H9 (cell line): ENCODE results near the gene SLC9A5. TPM values are rescaled to one million over a fixed set of nuclear protein-coding genes. Genes with fewer than 3 reads are reported as not detected.
A peak's percentile ranks its signal among the peaks of the same experiment; 100 is the strongest.

Source experiments
- DNase-seq: peaks from one replicate; pipeline ENCODE4 v3.0.0-alpha.2; 2017
- H2AFZ ChIP-seq: one replicate; pipeline ENCODE4 v1.6.1; 2013; ENCODE audit warnings: mild to moderate bottlenecking, low read length, control low read depth, moderate library complexity
- H2AK5ac ChIP-seq: 2 replicates; pipeline ENCODE4 v1.6.1; 2013; ENCODE audit warnings: low read length, control low read depth, mixed read lengths; ENCODE audit not compliant: insufficient read length
- H2BK120ac ChIP-seq: one replicate; pipeline ENCODE4 v1.6.1; 2013; ENCODE audit warnings: low read depth, mild to moderate bottlenecking, low read length, control low read depth, inconsistent platforms; ENCODE audit not compliant: poor library complexity, severe bottlenecking
- H2BK12ac ChIP-seq: 2 replicates; pipeline ENCODE4 v1.6.1; 2013; ENCODE audit warnings: low read length, control low read depth, mixed read lengths, low read depth; ENCODE audit not compliant: insufficient read length
- H2BK15ac ChIP-seq: 2 replicates; pipeline ENCODE4 v1.6.1; 2013; ENCODE audit warnings: low read depth, low read length, control low read depth
- H2BK20ac ChIP-seq: one replicate; pipeline ENCODE4 v1.6.1; 2013; ENCODE audit warnings: low read depth, mild to moderate bottlenecking, low read length, control low read depth, inconsistent platforms; ENCODE audit not compliant: poor library complexity, severe bottlenecking
- H2BK5ac ChIP-seq: 2 replicates; pipeline ENCODE4 v1.6.1; 2013; ENCODE audit warnings: low read length, control low read depth, mixed read lengths; ENCODE audit not compliant: insufficient read length
- H3K14ac ChIP-seq: 2 replicates; pipeline ENCODE4 v1.6.1; 2013; ENCODE audit warnings: low read length, control low read depth; ENCODE audit not compliant: insufficient read depth
- H3K18ac ChIP-seq: 2 replicates; pipeline ENCODE4 v1.6.1; 2013; ENCODE audit warnings: low read depth, mild to moderate bottlenecking, mixed read lengths, low read length, control low read depth; ENCODE audit not compliant: insufficient read length
- H3K23ac ChIP-seq: 2 replicates; pipeline ENCODE4 v1.6.1; 2013; ENCODE audit warnings: low read length, control low read depth, mixed read lengths, low read depth; ENCODE audit not compliant: insufficient read length
- H3K23me2 ChIP-seq: 2 replicates; pipeline ENCODE4 v1.6.1; 2013; ENCODE audit warnings: low read depth, mild to moderate bottlenecking, mixed read lengths, low read length, control low read depth; ENCODE audit not compliant: insufficient read length, poor library complexity, severe bottlenecking
- H3K27ac ChIP-seq: 2 replicates; pipeline ENCODE4 v1.5.1; 2013; ENCODE audit warnings: low read length, control low read depth, mixed read lengths, low read depth; ENCODE audit not compliant: insufficient read length
- H3K27me3 ChIP-seq: 2 replicates; pipeline ENCODE4 v1.6.1; 2013; ENCODE audit warnings: low read length, control low read depth, inconsistent platforms; ENCODE audit not compliant: insufficient read depth
- H3K4ac ChIP-seq: 2 replicates; pipeline ENCODE4 v1.6.1; 2013; ENCODE audit warnings: low read depth, mild to moderate bottlenecking, control low read depth, inconsistent platforms, low read length, moderate library complexity
- H3K4me1 ChIP-seq: 2 replicates; pipeline ENCODE4 v1.6.1; 2013; ENCODE audit warnings: low read length, control low read depth, inconsistent platforms; ENCODE audit not compliant: insufficient read depth
- H3K4me2 ChIP-seq: 2 replicates; pipeline ENCODE4 v1.6.1; 2013; ENCODE audit warnings: low read length, control low read depth, mixed read lengths; ENCODE audit not compliant: insufficient read length, insufficient read depth
- H3K56ac ChIP-seq: 2 replicates; pipeline ENCODE4 v1.6.1; 2013; ENCODE audit warnings: low read depth, mild to moderate bottlenecking, mixed read lengths, low read length, control low read depth; ENCODE audit not compliant: insufficient read length
- H3K79me1 ChIP-seq: 2 replicates; pipeline ENCODE4 v1.6.1; 2013; ENCODE audit warnings: low read depth, mild to moderate bottlenecking, moderate library complexity, low read length, control low read depth, inconsistent platforms; ENCODE audit not compliant: insufficient read depth, poor library complexity, severe bottlenecking
- H3K79me2 ChIP-seq: 2 replicates; pipeline ENCODE4 v1.6.1; 2013; ENCODE audit warnings: low read length, control low read depth, inconsistent platforms; ENCODE audit not compliant: insufficient read depth
- H3K9ac ChIP-seq: 2 replicates; pipeline ENCODE4 v1.6.1; 2013; ENCODE audit warnings: low read length, control low read depth, mixed read lengths; ENCODE audit not compliant: insufficient read length; ENCODE audit errors: extremely low read depth
- H3K9me3 ChIP-seq: one replicate; pipeline ENCODE4 v1.6.1; 2013; ENCODE audit warnings: low read depth, low read length, inconsistent platforms; ENCODE audit not compliant: control insufficient read depth
- H3T11ph ChIP-seq: one replicate; pipeline ENCODE4 v1.6.1; 2013; ENCODE audit warnings: mild to moderate bottlenecking, low read length, control low read depth, inconsistent platforms
- H4K20me1 ChIP-seq: one replicate; pipeline ENCODE4 v1.6.1; 2013; ENCODE audit not compliant: control insufficient read depth, insufficient read length, insufficient read depth
- H4K5ac ChIP-seq: 2 replicates; pipeline ENCODE4 v1.6.1; 2013; ENCODE audit warnings: low read depth, mild to moderate bottlenecking, mixed read lengths, low read length, control low read depth; ENCODE audit not compliant: insufficient read length
- H4K8ac ChIP-seq: replicated peaks from 2 replicates; pipeline ENCODE4 v1.6.1; 2013; ENCODE audit warnings: low read length, control low read depth, mixed read lengths, low read depth; ENCODE audit not compliant: insufficient read length
- H4K91ac ChIP-seq: 2 replicates; pipeline ENCODE4 v1.6.1; 2013; ENCODE audit warnings: low read depth, mild to moderate bottlenecking, moderate library complexity, mixed read lengths, low read length, control low read depth; ENCODE audit not compliant: insufficient read length
- H3K27ac Mint-ChIP-seq, 3 experiments: 2 replicates in 2 of 3; 3 replicates in 1 of 3; pipeline ENCODE4 v1.8.0; 2020 to 2021; ENCODE audit warnings: mixed read lengths in 3 of 3, mild to moderate bottlenecking in 1 of 3, moderate library complexity in 1 of 3
- H3K27me3 Mint-ChIP-seq: 2 replicates; pipeline ENCODE4 v1.8.0; 2021; ENCODE audit warnings: low read depth, mild to moderate bottlenecking, moderate library complexity, mixed read lengths
- H3K36me3 Mint-ChIP-seq, 3 experiments: 2 replicates in 2 of 3; 3 replicates in 1 of 3; pipeline ENCODE4 v1.8.0; 2020 to 2021; ENCODE audit warnings: low read depth in 3 of 3, mixed read lengths in 3 of 3; ENCODE audit not compliant: insufficient read depth in 1 of 3
- H3K4me1 Mint-ChIP-seq, 2 experiments: 2 replicates each; pipeline ENCODE4 v1.8.0; 2020; ENCODE audit warnings: mixed read lengths in 2 of 2
- H3K4me3 Mint-ChIP-seq, 2 experiments: 2 replicates in 1 of 2; 3 replicates in 1 of 2; pipeline ENCODE4 v1.8.0; 2020 to 2021; ENCODE audit warnings: mild to moderate bottlenecking in 2 of 2, mixed read lengths in 2 of 2, moderate library complexity in 1 of 2
- H3K9me3 Mint-ChIP-seq, 2 experiments: 2 replicates in 1 of 2; 3 replicates in 1 of 2; pipeline ENCODE4 v1.8.0; 2020; ENCODE audit warnings: mild to moderate bottlenecking in 2 of 2, mixed read lengths in 2 of 2, moderate library complexity in 1 of 2
- CTCF ChIP-seq: fragments of 200-600 bp; sonication (generic); conservative IDR thresholded peaks from 3 replicates; pipeline ENCODE4 v1.8.0; 2021; ENCODE audit warnings: antibody characterized with exemption, mild to moderate bottlenecking
- WGBS: extraction: QIAGEN DNeasy Blood & Tissue Kit; methylation state at CpG from one replicate; pipeline ENCODE4 v1.1.7; 2013; ENCODE audit warnings: missing lambda C conversion rate, low lambda C conversion rate, mixed read lengths; ENCODE audit not compliant: insufficient read length; ENCODE audit errors: extremely low coverage; 5-methylcytosine and 5-hydroxymethylcytosine counted together
- total RNA-seq: library from RNA; stranded (reverse); gene quantifications from 2 replicates; pipeline ENCODE4 v1.2.1, GENCODE V29; 2021

Gene SLC9A5
- total RNA-seq, 1 experiment from 2014 or later: 9.1 TPM

GRCh38 chr16:67240506-67240905, 8.3 kb upstream of the SLC9A5 start:
- no peak overlapping the region for H2BK20ac ChIP-seq
- H3T11ph ChIP-seq: no peak overlapping the region
- no CpG with 5 or more reads among the region's 4 CpGs for WGBS
- no peaks in the 10 kb centered on the region; the same call in 1 of the 2 replicates for H3K79me2 ChIP-seq
- peaks cover 11% of the 10 kb centered on the region; the same call in 1 of the 2 replicates for H3K4me1 ChIP-seq
- H3K27ac ChIP-seq: no peak overlapping the region
- peaks cover 3% of the 10 kb centered on the region for H4K20me1 ChIP-seq
- H3K27me3 ChIP-seq: no peaks in the 10 kb centered on the region
- H3K14ac ChIP-seq: no peak overlapping the region
- H2BK120ac ChIP-seq: no peak overlapping the region
- no peak overlapping the region for H3K9ac ChIP-seq
- no peak overlapping the region for H3K4me2 ChIP-seq
- no peak overlapping the region for H2BK12ac ChIP-seq
- Mint-ChIP-seq H3K27ac (peak overlapping the region in 1 of 3 experiments; percentile 68; a peak in 1 of 7 replicates), H3K4me1 (peaks cover 28 to 29% of the 10 kb centered on the region in 2 experiments), H3K9me3 (no peaks in the 10 kb centered on the region), H3K4me3 (no peak overlapping the region), H3K36me3 (peaks cover 13 to 39% (median 27%) of the 10 kb centered on the region in 3 experiments), H3K27me3 (no peaks in the 10 kb centered on the region; the same call in 1 of the 2 replicates)
- no peak overlapping the region; the same call in 1 of the 2 replicates for H3K4ac ChIP-seq
- H3K9me3 ChIP-seq: no peaks in the 10 kb centered on the region
- H2AK5ac ChIP-seq: no peak overlapping the region
- H3K23me2 ChIP-seq: no peaks in the 10 kb centered on the region
- H3K56ac ChIP-seq: no peak overlapping the region
- no peak overlapping the region for H4K8ac ChIP-seq
- no peak overlapping the region for H2AFZ ChIP-seq
- no peak overlapping the region for H2BK15ac ChIP-seq
- no peak overlapping the region for H3K23ac ChIP-seq
- DNase-seq: no peak
- no peak overlapping the region for H4K91ac ChIP-seq
- no peak overlapping the region for H2BK5ac ChIP-seq
- H4K5ac ChIP-seq: no peak overlapping the region
- H3K18ac ChIP-seq: no peak overlapping the region
- peaks cover 4% of the 10 kb centered on the region for H3K79me1 ChIP-seq
- TF ChIP-seq CTCF: no peak
